ENCODE data around the gene ING5.

Gene ING5

GRCh38 chr2:241702155-241703031 is 554 bp downstream of the ING5 start:
- WGBS (ENCODE audit: extremely low coverage, insufficient coverage, low lambda C conversion rate), result no CpG with 5 or more reads among the region's 98 CpGs
- no peak overlapping the region for H2BK15ac ChIP-seq (replicated peaks; ENCODE audit: low read depth)
- peaks cover 13% of the 10 kb centered on the region for H3K79me1 ChIP-seq (ENCODE audit: low read length)
- no peak overlapping the region for H2BK5ac ChIP-seq (ENCODE audit: low read length)
- H3K79me2 ChIP-seq (ENCODE audit: control insufficient read depth, insufficient read depth, low read length), result peaks cover 15% of the 10 kb centered on the region
- no peak overlapping the region for H2AK5ac ChIP-seq (ENCODE audit: low read length)
- H4K8ac ChIP-seq (ENCODE audit: low read depth, low read length), result no peak overlapping the region
- H2BK120ac ChIP-seq (ENCODE audit: low read depth, low read length), result no peak overlapping the region
- H3K4me1 ChIP-seq (ENCODE audit: control insufficient read depth, low read depth, low read length), result peaks cover 4% of the 10 kb centered on the region
- H3K9ac ChIP-seq (ENCODE audit: low read length), result peak overlapping the region; percentile 84
- H3K36me3 ChIP-seq (ENCODE audit: control insufficient read depth, insufficient read depth, low read length), result peaks cover 9% of the 10 kb centered on the region
- H3K27me3 ChIP-seq (ENCODE audit: insufficient read depth, low read length, poor library complexity), result no peaks in the 10 kb centered on the region
- peak overlapping the region; percentile 71 for H3K4me3 ChIP-seq (ENCODE audit: low read length)
- H3K4me2 ChIP-seq (ENCODE audit: low read length), result peak overlapping the region; percentile 72
- H4K5ac ChIP-seq (ENCODE audit: low read length), result no peak overlapping the region
- no peak overlapping the region for H3K23ac ChIP-seq (ENCODE audit: low read length)
- peak overlapping the region; percentile 75 for H3K18ac ChIP-seq (ENCODE audit: low read length)
- peak overlapping the region; percentile 75 for H3K27ac ChIP-seq (ENCODE audit: low read depth, low read length)
- peak overlapping the region; percentile 90 for H3K56ac ChIP-seq (ENCODE audit: low read length)
- no peak overlapping the region for H3K4ac ChIP-seq (ENCODE audit: low read depth, low read length)
- peak; percentile 93 for DNase-seq

GRCh38 chr2:241703032-241703604 is 1.3 kb downstream of the ING5 start:
- Histone ChIP-seq H4K5ac (ENCODE audit: low read length) (no peak overlapping the region), H3K4me3 (ENCODE audit: low read length) (peak overlapping the region; percentile 71), H3K4me2 (ENCODE audit: low read length) (peak overlapping the region; percentile 72), H3K9ac (ENCODE audit: low read length) (peak overlapping the region; percentile 84), H4K8ac (ENCODE audit: low read depth, low read length) (no peak overlapping the region), H3K79me1 (ENCODE audit: low read length) (peaks cover 13% of the 10 kb centered on the region), H3K4me1 (ENCODE audit: control insufficient read depth, low read depth, low read length) (peaks cover 4% of the 10 kb centered on the region), H2BK5ac (ENCODE audit: low read length) (no peak overlapping the region), H2AK5ac (ENCODE audit: low read length) (no peak overlapping the region), H3K27me3 (ENCODE audit: insufficient read depth, low read length, poor library complexity) (no peaks in the 10 kb centered on the region), H3K18ac (ENCODE audit: low read length) (no peak overlapping the region), H2BK15ac (replicated peaks; ENCODE audit: low read depth) (no peak overlapping the region), H3K36me3 (ENCODE audit: control insufficient read depth, insufficient read depth, low read length) (peaks cover 9% of the 10 kb centered on the region), H3K4ac (ENCODE audit: low read depth, low read length) (no peak overlapping the region), H3K23ac (ENCODE audit: low read length) (peak overlapping the region; percentile 66), H3K27ac (ENCODE audit: low read depth, low read length) (no peak overlapping the region), H3K79me2 (ENCODE audit: control insufficient read depth, insufficient read depth, low read length) (peaks cover 15% of the 10 kb centered on the region), H3K56ac (ENCODE audit: low read length) (peak overlapping the region; percentile 90), H2BK120ac (ENCODE audit: low read depth, low read length) (no peak overlapping the region)
- no CpG with 5 or more reads among the region's 11 CpGs for WGBS (ENCODE audit: extremely low coverage, insufficient coverage, low lambda C conversion rate)
- peak; percentile 23 for DNase-seq

- H4K8ac ChIP-seq (ENCODE audit: low read depth, low read length), result no peak overlapping the region
- no peak overlapping the region for H3K4me3 ChIP-seq (ENCODE audit: low read length)
- no peak overlapping the region for H3K4me2 ChIP-seq (ENCODE audit: low read length)
- no peak overlapping the region for H2AK5ac ChIP-seq (ENCODE audit: low read length)
- H3K9ac ChIP-seq (ENCODE audit: low read length), result no peak overlapping the region
- peaks cover 16% of the 10 kb centered on the region for H3K36me3 ChIP-seq (ENCODE audit: control insufficient read depth, insufficient read depth, low read length)
- H2BK5ac ChIP-seq (ENCODE audit: low read length), result no peak overlapping the region
- WGBS (ENCODE audit: extremely low coverage, insufficient coverage, low lambda C conversion rate), result no CpG with 5 or more reads among the region's 6 CpGs
- H3K23ac ChIP-seq (ENCODE audit: low read length), result no peak overlapping the region
- no peak overlapping the region for H3K56ac ChIP-seq (ENCODE audit: low read length)
- H3K18ac ChIP-seq (ENCODE audit: low read length), result no peak overlapping the region
- peaks cover 15% of the 10 kb centered on the region for H3K79me2 ChIP-seq (ENCODE audit: control insufficient read depth, insufficient read depth, low read length)
- no peak overlapping the region for H4K5ac ChIP-seq (ENCODE audit: low read length)
- no peaks in the 10 kb centered on the region for H3K27me3 ChIP-seq (ENCODE audit: insufficient read depth, low read length, poor library complexity)
- peaks cover 15% of the 10 kb centered on the region for H3K79me1 ChIP-seq (ENCODE audit: low read length)
- no peak overlapping the region for H2BK15ac ChIP-seq (replicated peaks; ENCODE audit: low read depth)
- H2BK120ac ChIP-seq (ENCODE audit: low read depth, low read length), result no peak overlapping the region
- no peak overlapping the region for H3K27ac ChIP-seq (ENCODE audit: low read depth, low read length)
- no peak overlapping the region for H3K4ac ChIP-seq (ENCODE audit: low read depth, low read length)
- no peak for DNase-seq
- peaks cover 4% of the 10 kb centered on the region for H3K4me1 ChIP-seq (ENCODE audit: control insufficient read depth, low read depth, low read length)
Measured at GRCh38 chr2:241706537-241706936, 4.7 kb downstream of the ING5 start.

- no peak overlapping the region for H2BK120ac ChIP-seq (ENCODE audit: low read depth, low read length)
- H3K18ac ChIP-seq (ENCODE audit: low read length), result no peak overlapping the region
- H3K9ac ChIP-seq (ENCODE audit: low read length), result no peak overlapping the region
- no peak overlapping the region for H3K27ac ChIP-seq (ENCODE audit: low read depth, low read length)
- H2BK15ac ChIP-seq (replicated peaks; ENCODE audit: low read depth), result no peak overlapping the region
- H4K8ac ChIP-seq (ENCODE audit: low read depth, low read length), result no peak overlapping the region
- H2BK5ac ChIP-seq (ENCODE audit: low read length), result no peak overlapping the region
- DNase-seq, result no peak
- no peaks in the 10 kb centered on the region for H3K27me3 ChIP-seq (ENCODE audit: insufficient read depth, low read length, poor library complexity)
- peaks cover 22% of the 10 kb centered on the region for H3K36me3 ChIP-seq (ENCODE audit: control insufficient read depth, insufficient read depth, low read length)
- H3K4me3 ChIP-seq (ENCODE audit: low read length), result no peak overlapping the region
- H3K4me2 ChIP-seq (ENCODE audit: low read length), result no peak overlapping the region
- no peak overlapping the region for H2AK5ac ChIP-seq (ENCODE audit: low read length)
- H3K23ac ChIP-seq (ENCODE audit: low read length), result no peak overlapping the region
- peaks cover 10% of the 10 kb centered on the region for H3K79me1 ChIP-seq (ENCODE audit: low read length)
- no peak overlapping the region for H3K56ac ChIP-seq (ENCODE audit: low read length)
- no peak overlapping the region for H3K4ac ChIP-seq (ENCODE audit: low read depth, low read length)
- H3K4me1 ChIP-seq (ENCODE audit: control insufficient read depth, low read depth, low read length), result no peaks in the 10 kb centered on the region
- no peak overlapping the region for H4K5ac ChIP-seq (ENCODE audit: low read length)
- H3K79me2 ChIP-seq (ENCODE audit: control insufficient read depth, insufficient read depth, low read length), result peaks cover 3% of the 10 kb centered on the region
- no CpG with 5 or more reads among the region's 10 CpGs for WGBS (ENCODE audit: extremely low coverage, insufficient coverage, low lambda C conversion rate)
Measured at GRCh38 chr2:241708879-241709278, 7.0 kb downstream of the ING5 start.

GRCh38 chr2:241719093-241719492 is 17.3 kb downstream of the ING5 start:
- H3K4ac ChIP-seq (ENCODE audit: low read depth, low read length), result no peak overlapping the region
- no peak overlapping the region for H2AK5ac ChIP-seq (ENCODE audit: low read length)
- H3K4me1 ChIP-seq (ENCODE audit: control insufficient read depth, low read depth, low read length), result no peaks in the 10 kb centered on the region
- H4K8ac ChIP-seq (ENCODE audit: low read depth, low read length), result no peak overlapping the region
- no peaks in the 10 kb centered on the region for H3K79me2 ChIP-seq (ENCODE audit: control insufficient read depth, insufficient read depth, low read length)
- H3K4me2 ChIP-seq (ENCODE audit: low read length), result no peak overlapping the region
- no peak overlapping the region for H3K23ac ChIP-seq (ENCODE audit: low read length)
- no peak for DNase-seq
- H2BK120ac ChIP-seq (ENCODE audit: low read depth, low read length), result no peak overlapping the region
- H3K27me3 ChIP-seq (ENCODE audit: insufficient read depth, low read length, poor library complexity), result no peaks in the 10 kb centered on the region
- no peak overlapping the region for H3K56ac ChIP-seq (ENCODE audit: low read length)
- no peak overlapping the region for H3K9ac ChIP-seq (ENCODE audit: low read length)
- no CpG with 5 or more reads among the region's 16 CpGs for WGBS (ENCODE audit: extremely low coverage, insufficient coverage, low lambda C conversion rate)
- no peak overlapping the region for H4K5ac ChIP-seq (ENCODE audit: low read length)
- no peak overlapping the region for H3K18ac ChIP-seq (ENCODE audit: low read length)
- peaks cover 28% of the 10 kb centered on the region for H3K36me3 ChIP-seq (ENCODE audit: control insufficient read depth, insufficient read depth, low read length)
- no peak overlapping the region for H2BK15ac ChIP-seq (replicated peaks; ENCODE audit: low read depth)
- H3K27ac ChIP-seq (ENCODE audit: low read depth, low read length), result no peak overlapping the region
- H2BK5ac ChIP-seq (ENCODE audit: low read length), result no peak overlapping the region
- H3K79me1 ChIP-seq (ENCODE audit: low read length), result no peaks in the 10 kb centered on the region
- no peak overlapping the region for H3K4me3 ChIP-seq (ENCODE audit: low read length)
